ENCODE measurements around the gene STMN3.

DNA sequence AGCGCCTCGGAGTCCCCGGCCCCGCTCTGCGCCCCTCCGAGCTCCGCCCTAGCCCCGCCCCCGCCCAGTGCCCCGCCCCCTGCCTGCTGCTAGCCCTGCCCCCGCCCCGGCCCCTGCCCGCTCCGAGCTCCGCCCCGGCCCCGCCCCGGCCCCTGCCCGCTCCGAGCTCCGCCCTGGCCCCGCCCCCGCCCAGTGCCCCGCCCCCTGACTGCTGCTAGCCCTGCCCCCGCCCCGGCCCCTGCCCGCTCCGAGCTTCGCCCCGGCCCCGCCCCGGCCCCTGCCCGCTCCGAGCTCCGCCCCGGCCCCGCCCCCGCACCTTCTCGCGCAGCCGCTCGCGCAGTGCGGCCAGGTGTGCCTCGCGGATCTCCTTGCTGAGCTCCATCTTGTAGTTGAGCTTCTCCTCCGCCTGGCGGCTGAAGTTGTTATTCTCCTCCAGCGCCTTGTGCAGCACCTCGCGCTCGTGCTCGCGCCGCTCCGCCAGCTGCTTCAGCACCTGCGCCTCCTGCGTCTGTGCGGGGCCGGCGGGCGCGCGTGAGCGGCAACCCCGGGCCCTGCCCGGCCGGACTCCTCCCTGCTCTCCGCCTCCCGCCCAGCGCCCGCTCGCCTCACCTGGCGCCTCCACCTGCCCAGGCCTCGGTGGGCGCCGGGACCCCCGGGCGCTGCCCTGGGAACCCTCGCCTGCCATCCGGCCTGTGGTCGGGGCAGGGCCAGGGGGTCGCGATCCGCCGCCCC lies 11.3 kb downstream of the STMN3 start:
- TF ChIP-seq, protein P1, sequence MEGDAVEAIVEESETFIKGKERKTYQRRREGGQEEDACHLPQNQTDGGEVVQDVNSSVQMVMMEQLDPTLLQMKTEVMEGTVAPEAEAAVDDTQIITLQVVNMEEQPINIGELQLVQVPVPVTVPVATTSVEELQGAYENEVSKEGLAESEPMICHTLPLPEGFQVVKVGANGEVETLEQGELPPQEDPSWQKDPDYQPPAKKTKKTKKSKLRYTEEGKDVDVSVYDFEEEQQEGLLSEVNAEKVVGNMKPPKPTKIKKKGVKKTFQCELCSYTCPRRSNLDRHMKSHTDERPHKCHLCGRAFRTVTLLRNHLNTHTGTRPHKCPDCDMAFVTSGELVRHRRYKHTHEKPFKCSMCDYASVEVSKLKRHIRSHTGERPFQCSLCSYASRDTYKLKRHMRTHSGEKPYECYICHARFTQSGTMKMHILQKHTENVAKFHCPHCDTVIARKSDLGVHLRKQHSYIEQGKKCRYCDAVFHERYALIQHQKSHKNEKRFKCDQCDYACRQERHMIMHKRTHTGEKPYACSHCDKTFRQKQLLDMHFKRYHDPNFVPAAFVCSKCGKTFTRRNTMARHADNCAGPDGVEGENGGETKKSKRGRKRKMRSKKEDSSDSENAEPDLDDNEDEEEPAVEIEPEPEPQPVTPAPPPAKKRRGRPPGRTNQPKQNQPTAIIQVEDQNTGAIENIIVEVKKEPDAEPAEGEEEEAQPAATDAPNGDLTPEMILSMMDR (IDR thresholded peaks at IDR 0.05; ENCODE audit: control extremely low read depth in 1 of 3, insufficient read depth in 1 of 3, low read depth in 1 of 3, low read length in 3 of 3): peak; percentile 40 to 63 (median 55)
- peak; percentile 65; the same call in 1 of the 2 replicates for TF ChIP-seq TBP (IDR thresholded peaks at IDR 0.05; ENCODE audit: low read depth, low read length)
- TF ChIP-seq CREB1 (IDR thresholded peaks at IDR 0.05): peak; percentile 42
- peak; percentile 67; the same call in 1 of the 2 replicates for TF ChIP-seq YY1 (IDR thresholded peaks at IDR 0.05; ENCODE audit: low read depth, low read length)
- TF ChIP-seq BACH1 (IDR thresholded peaks at IDR 0.05; ENCODE audit: low read length): peak; percentile 55
- TF ChIP-seq TAF1 (IDR thresholded peaks at IDR 0.05; ENCODE audit: low read depth, low read length): peak; percentile 70
- TF ChIP-seq KDM4A (IDR thresholded peaks at IDR 0.05; ENCODE audit: low read depth, low read length, severe bottlenecking): peak; percentile 70
- peak; percentile 51 to 52 for TF ChIP-seq RAD21 (IDR thresholded peaks at IDR 0.05 in 1 of 2, conservative IDR thresholded peaks at IDR 0.05 in 1 of 2; ENCODE audit: low read depth in 2 of 2, low read length in 2 of 2)
- TF ChIP-seq POLR2A (IDR thresholded peaks at IDR 0.05; ENCODE audit: control extremely low read depth in 1 of 2, low read depth in 2 of 2, low read length in 2 of 2): peak in 1 of 2 experiments; percentile 63; a peak in 1 of 3 replicates
- no peak for TF ChIP-seq NANOG (IDR thresholded peaks at IDR 0.05; ENCODE audit: insufficient read depth, low read depth, low read length, poor library complexity, severe bottlenecking)
- peak in 1 of 2 experiments; percentile 87; a peak in 2 of 4 replicates for TF ChIP-seq SIN3A (conservative IDR thresholded peaks at IDR 0.05 in 1 of 2, IDR thresholded peaks at IDR 0.05 in 1 of 2; ENCODE audit: low read depth in 1 of 2, low read length in 2 of 2)

Measured in H1 (cell line).